ENCODE data around the gene PTPRE. TPM values are rescaled to one million over a fixed set of nuclear protein-coding genes. Genes with fewer than 3 reads are reported as not detected.

PTPRE gene
- total RNA-seq, 1 donor from 2014 or later: 0.21 TPM

DNA sequence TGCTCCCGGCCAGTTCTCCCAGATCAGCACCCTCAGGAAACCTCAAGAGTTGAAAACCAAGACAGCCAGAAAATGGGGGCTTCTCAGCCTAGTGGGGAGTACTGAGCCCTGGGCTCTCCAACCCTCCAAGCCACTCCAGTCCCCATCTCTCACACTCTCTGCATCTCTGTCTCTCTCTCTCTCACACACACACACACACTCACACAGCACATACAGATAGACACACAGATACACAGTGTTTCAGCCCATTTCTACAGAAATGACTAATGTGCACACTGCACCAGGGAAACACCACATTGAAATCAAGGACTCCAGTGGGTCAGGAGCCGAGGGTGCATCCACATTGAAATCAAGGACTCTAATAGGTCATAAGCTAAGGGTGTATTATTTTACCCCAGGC lies 111.8 kb downstream of the PTPRE start:
- H3K4me1 Mint-ChIP-seq: peaks cover 6% of the 10 kb centered on the region

GRCh38 chr10:128022261-128023196 lies 115.6 kb downstream of the PTPRE start:
- no peak overlapping the region for H3K27ac Mint-ChIP-seq
- H3K36me3 Mint-ChIP-seq: no peaks in the 10 kb centered on the region
- DNase-seq (ENCODE audit: low spot score): no peak
- Histone ChIP-seq H3K9ac (no peak overlapping the region), H3K79me2 (ENCODE audit: low read depth) (no peaks in the 10 kb centered on the region), H3K27ac (no peak overlapping the region), H3K4me3 (no peak overlapping the region), H3K9me3 (ENCODE audit: low read depth) (no peaks in the 10 kb centered on the region), H2AFZ (replicated peaks) (no peak overlapping the region), H3K4me1 (peaks cover 5% of the 10 kb centered on the region), H3K4me2 (no peak overlapping the region), H3K36me3 (no peaks in the 10 kb centered on the region), H3F3A (ENCODE audit: low read depth) (no peaks in the 10 kb centered on the region), H4K20me1 (ENCODE audit: low read depth) (no peaks in the 10 kb centered on the region), H3K27me3 (no peaks in the 10 kb centered on the region)
- no peaks in the 10 kb centered on the region for H3K9me3 Mint-ChIP-seq
- no peak overlapping the region for H3K4me3 Mint-ChIP-seq
- H3K4me1 Mint-ChIP-seq: peaks cover 13% of the 10 kb centered on the region
- H3K27me3 Mint-ChIP-seq (ENCODE audit: insufficient read depth, low read depth): peaks cover 8% of the 10 kb centered on the region
- no peak for TF ChIP-seq EZH2 (IDR thresholded peaks at IDR 0.05)
- TF ChIP-seq, protein P1, sequence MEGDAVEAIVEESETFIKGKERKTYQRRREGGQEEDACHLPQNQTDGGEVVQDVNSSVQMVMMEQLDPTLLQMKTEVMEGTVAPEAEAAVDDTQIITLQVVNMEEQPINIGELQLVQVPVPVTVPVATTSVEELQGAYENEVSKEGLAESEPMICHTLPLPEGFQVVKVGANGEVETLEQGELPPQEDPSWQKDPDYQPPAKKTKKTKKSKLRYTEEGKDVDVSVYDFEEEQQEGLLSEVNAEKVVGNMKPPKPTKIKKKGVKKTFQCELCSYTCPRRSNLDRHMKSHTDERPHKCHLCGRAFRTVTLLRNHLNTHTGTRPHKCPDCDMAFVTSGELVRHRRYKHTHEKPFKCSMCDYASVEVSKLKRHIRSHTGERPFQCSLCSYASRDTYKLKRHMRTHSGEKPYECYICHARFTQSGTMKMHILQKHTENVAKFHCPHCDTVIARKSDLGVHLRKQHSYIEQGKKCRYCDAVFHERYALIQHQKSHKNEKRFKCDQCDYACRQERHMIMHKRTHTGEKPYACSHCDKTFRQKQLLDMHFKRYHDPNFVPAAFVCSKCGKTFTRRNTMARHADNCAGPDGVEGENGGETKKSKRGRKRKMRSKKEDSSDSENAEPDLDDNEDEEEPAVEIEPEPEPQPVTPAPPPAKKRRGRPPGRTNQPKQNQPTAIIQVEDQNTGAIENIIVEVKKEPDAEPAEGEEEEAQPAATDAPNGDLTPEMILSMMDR (IDR thresholded peaks at IDR 0.05): no peak
- TF ChIP-seq EZH2phosphoT487 (IDR thresholded peaks at IDR 0.05): no peak

More for the DNA sequence above, 111.8 kb downstream of the PTPRE start:
- TF ChIP-seq, protein P1 (IDR thresholded peaks at IDR 0.05): no peak
- TF ChIP-seq EZH2phosphoT487 (IDR thresholded peaks at IDR 0.05) (no peak), EZH2 (IDR thresholded peaks at IDR 0.05) (no peak)
- H3K9me3 ChIP-seq (ENCODE audit: low read depth): no peaks in the 10 kb centered on the region
- DNase-seq (ENCODE audit: low spot score): no peak
- Mint-ChIP-seq H3K36me3 (no peaks in the 10 kb centered on the region), H3K9me3 (no peaks in the 10 kb centered on the region), H3K27ac (no peak overlapping the region), H3K27me3 (ENCODE audit: insufficient read depth, low read depth) (peaks cover 11% of the 10 kb centered on the region), H3K4me3 (no peak overlapping the region)
- no peak overlapping the region for H3K27ac ChIP-seq
- no peaks in the 10 kb centered on the region for H4K20me1 ChIP-seq (ENCODE audit: low read depth)
- peaks cover under 1% of the 10 kb centered on the region for H3F3A ChIP-seq (ENCODE audit: low read depth)
- no peaks in the 10 kb centered on the region for H3K36me3 ChIP-seq
- H3K9ac ChIP-seq: no peak overlapping the region
- H3K4me2 ChIP-seq: no peak overlapping the region
- no peak overlapping the region for H3K4me3 ChIP-seq
- no peaks in the 10 kb centered on the region for H3K4me1 ChIP-seq
- no peak overlapping the region for H2AFZ ChIP-seq (replicated peaks)
- no peaks in the 10 kb centered on the region for H3K27me3 ChIP-seq
- no peaks in the 10 kb centered on the region for H3K79me2 ChIP-seq (ENCODE audit: low read depth)

GRCh38 chr10:128024426-128024825 lies 117.5 kb downstream of the PTPRE start:
- Histone ChIP-seq H4K20me1 (ENCODE audit: low read depth) (no peaks in the 10 kb centered on the region), H3K4me3 (no peak overlapping the region), H3K4me2 (no peak overlapping the region), H3K4me1 (peaks cover 13% of the 10 kb centered on the region), H3K79me2 (ENCODE audit: low read depth) (no peaks in the 10 kb centered on the region), H2AFZ (replicated peaks) (no peak overlapping the region), H3K9me3 (ENCODE audit: low read depth) (no peaks in the 10 kb centered on the region), H3K36me3 (no peaks in the 10 kb centered on the region), H3F3A (ENCODE audit: low read depth) (no peaks in the 10 kb centered on the region), H3K27me3 (no peaks in the 10 kb centered on the region), H3K27ac (no peak overlapping the region), H3K9ac (no peak overlapping the region)
- Mint-ChIP-seq H3K4me1 (peaks cover 16% of the 10 kb centered on the region), H3K36me3 (no peaks in the 10 kb centered on the region), H3K27ac (no peak overlapping the region), H3K4me3 (no peak overlapping the region), H3K9me3 (no peaks in the 10 kb centered on the region), H3K27me3 (ENCODE audit: insufficient read depth, low read depth) (peaks cover 5% of the 10 kb centered on the region)
- DNase-seq (ENCODE audit: low spot score): no peak
- TF ChIP-seq EZH2phosphoT487 (IDR thresholded peaks at IDR 0.05): no peak
- TF ChIP-seq, protein P1 (IDR thresholded peaks at IDR 0.05): no peak
- no peak for TF ChIP-seq EZH2 (IDR thresholded peaks at IDR 0.05)

Measured in neural progenitor cell (in vitro differentiated cells).